Embryonic facial prominence (tissue), 1 donor: ENCODE results near the gene DGLUCY.
"Not testable (repeated sequence)": the region's sequence is repeated elsewhere in the genome, so short reads cannot be mapped to it uniquely, and the experiment has no call there.

ENCODE experiments used
- DNase-seq: peaks from one replicate; pipeline ENCODE4 v3.0.0-alpha.2; 2016; ENCODE audit errors: extremely low spot score

Gene DGLUCY

GRCh38 chr14:91257328-91258010 is 143.6 kb downstream of the DGLUCY start:
- no peak for DNase-seq

DNA sequence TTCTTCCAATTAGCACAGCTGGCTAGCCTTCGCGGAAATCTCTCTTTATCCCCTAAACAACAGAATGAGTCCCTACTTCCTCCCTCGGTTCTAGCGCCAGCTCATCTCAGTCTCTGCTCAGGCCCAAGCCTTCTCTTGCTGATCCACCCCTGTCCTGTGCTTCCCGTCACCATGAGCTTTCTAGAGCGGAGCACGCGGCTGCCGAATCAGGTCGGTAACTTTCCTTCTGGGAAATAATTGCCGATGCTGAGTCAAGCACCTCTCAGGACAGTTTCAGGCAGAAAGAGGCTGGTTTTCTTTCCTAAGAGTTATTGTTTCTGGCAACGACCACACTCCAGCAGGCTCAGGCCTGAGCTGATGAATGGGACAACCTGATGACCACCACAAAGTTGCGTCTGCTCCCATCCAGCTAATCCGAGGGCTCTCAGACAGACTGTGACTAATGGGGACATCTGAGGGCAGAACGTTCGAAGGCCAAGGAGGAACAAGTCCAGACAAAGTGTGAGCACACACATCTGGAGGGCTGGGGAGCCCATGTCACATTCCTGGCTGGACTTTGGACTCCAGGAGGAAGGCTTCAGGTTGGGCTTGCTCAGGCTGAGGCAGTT is 144.2 kb downstream of the DGLUCY start:
- no peak for DNase-seq

- no peak for DNase-seq
Observed at GRCh38 chr14:91258876-91259275, 145.0 kb downstream of the DGLUCY start.

DNA sequence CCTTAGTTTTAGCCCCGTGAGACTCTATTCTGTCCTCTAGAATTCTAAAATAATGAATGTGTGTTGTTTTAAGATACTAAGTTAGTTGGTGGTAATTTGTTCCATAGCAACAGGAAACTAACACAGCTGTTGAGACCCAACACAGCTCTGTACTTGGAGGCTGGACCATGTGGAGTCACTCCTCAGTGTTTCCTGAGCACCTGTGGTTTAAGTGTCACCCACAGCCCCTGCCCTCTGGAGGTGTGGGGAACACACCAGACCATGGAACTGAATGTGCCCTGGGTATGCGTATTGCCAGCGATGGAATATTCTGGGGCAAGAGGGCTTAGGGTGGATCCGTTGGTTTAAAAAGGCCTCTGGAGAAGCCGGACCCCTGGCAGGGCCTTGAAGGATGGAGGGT is 147.2 kb downstream of the DGLUCY start:
- no peak for DNase-seq

GRCh38 chr14:91261986-91262549 is 148.2 kb downstream of the DGLUCY start:
- DNase-seq, result no peak

DNA sequence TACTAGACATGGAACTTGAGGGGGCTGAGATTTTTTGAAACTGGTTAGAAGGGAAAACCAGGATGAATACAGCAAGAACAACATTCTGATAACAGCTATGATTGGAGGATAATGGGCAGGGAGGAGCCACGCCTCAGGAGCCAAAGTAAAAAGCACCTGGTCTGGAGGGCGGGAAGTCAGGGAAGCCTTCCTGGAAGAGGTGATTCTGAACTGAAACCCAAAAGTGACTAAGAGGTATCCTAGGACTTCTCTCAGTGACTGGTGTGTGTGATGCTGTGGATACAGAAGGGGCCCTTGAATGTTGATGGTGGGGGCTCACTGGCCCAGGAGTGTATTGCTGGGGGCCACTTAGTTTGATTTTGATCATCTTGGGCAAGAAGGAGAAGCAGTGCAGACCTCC is 149.5 kb downstream of the DGLUCY start:
- DNase-seq, result no peak

- DNase-seq, result no peak
Observed at GRCh38 chr14:91264151-91265150, 150.6 kb downstream of the DGLUCY start.

DNA sequence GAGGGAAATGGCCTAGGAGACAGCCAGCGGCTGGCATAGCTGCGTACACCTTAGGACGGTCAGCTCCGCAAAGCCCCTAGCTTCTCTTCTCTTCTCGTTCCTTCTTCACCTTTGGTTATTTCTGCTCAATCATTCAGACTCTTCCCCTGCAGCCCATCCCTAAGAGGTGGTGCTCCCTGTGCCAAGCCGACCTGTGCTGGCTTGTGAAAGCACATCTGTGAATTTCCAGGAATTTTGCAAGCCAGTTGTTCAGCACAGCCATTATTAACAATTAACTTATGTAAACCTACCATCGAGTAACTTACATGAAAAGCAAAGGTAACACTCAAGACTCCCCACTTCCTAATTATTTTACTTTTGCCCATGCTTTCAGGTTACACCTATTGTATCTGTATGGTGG is 151.5 kb downstream of the DGLUCY start:
- no peak for DNase-seq

GRCh38 chr14:91266276-91266675 is 152.4 kb downstream of the DGLUCY start:
- not testable (repeated sequence) for DNase-seq

GRCh38 chr14:91267965-91268437 is 154.1 kb downstream of the DGLUCY start:
- DNase-seq, result no peak

- DNase-seq, result no peak
Observed at GRCh38 chr14:91269076-91269991, 155.5 kb downstream of the DGLUCY start.

GRCh38 chr14:91270188-91270587 is 156.3 kb downstream of the DGLUCY start:
- no peak for DNase-seq

- DNase-seq, result no peak
Observed at GRCh38 chr14:91270619-91271018, 156.7 kb downstream of the DGLUCY start.

- no peak for DNase-seq
Observed at GRCh38 chr14:91271639-91272038, 157.8 kb downstream of the DGLUCY start.

DNA sequence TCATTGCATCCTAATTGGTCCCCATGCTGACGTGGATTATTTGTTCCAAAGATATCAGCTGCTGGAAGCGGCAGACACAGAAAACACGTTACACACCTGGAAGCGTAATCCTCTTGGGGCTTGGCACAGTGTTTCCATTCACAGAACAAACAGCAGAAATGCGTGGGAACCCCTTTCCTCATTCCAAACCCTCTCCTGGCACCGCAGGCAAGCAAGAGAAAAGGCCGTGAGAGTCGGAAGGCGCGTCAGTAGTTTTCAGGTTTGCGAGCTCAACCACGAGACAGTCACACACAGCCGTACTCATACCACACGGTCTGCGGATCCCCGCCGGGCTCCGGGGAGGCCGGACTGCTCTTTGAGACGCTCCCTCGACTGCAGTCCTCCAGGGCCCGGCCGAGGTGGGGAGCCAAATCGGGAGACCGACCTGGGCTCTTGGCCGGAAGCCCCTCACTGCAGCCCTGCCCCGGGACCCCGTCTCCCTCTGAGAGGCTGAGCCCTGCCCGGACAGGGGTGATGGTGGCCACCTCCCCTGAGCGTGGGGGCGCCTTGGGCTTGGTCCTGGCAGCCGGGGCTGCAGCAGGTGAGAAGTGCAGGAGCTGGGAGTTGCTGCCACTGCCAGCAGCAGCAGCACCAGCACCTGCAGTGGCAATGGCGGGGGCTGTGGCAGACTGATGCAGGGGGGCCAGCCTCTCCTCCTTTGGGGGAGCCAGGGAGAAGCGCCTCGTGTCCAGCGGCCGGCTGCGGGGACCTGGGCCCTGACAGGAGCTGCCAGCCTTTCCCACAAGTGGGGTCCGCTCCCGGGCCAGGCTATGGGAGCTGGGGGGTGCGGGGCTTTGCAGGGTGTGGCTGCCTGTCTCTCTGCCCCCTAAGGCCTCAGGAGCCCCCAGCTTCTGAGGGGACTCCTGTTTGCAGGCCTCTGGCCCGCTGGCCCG is 158.7 kb downstream of the DGLUCY start:
- DNase-seq, result no peak

GRCh38 chr14:91273273-91273884 is 159.5 kb downstream of the DGLUCY start:
- no peak for DNase-seq

DNA sequence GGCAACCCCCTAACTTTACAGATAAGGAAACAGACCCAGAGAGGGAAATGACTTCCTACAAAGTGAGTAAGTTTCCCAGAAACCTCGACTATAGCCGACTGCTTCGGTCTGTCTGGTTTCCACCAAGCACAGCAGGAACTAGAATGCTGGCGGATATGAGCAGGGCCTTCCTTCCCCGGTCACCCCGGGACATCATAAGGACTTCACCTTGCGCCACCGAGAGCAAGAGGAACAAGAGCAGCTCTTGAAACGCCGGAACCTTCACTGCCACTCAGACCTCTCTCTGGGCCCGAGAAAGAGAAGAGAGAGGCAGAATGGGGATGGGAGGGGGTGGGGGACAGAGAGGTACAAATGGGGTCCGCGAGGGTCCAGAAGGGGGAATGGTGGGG is 160.0 kb downstream of the DGLUCY start:
- DNase-seq, result no peak

GRCh38 chr14:91274796-91275195 is 160.9 kb downstream of the DGLUCY start:
- DNase-seq, result no peak
